Transverse colon (tissue), 4 donors: Measurements from ENCODE around the gene ACAP1.

Source experiments
- EP300 ChIP-seq: sonication (generic); formaldehyde crosslinking; IDR thresholded peaks from one replicate; pipeline ENCODE4 v1.6.1; 2017; ENCODE audit warnings: antibody characterized with exemption, low read depth
- POLR2A ChIP-seq: fragments of 450-650 bp; IDR thresholded peaks from one replicate; pipeline ENCODE4 v1.6.1; 2016; ENCODE audit warnings: antibody characterized with exemption, mild to moderate bottlenecking, moderate library complexity
- POLR2AphosphoS5 ChIP-seq, 3 donors: sonication (generic); formaldehyde crosslinking; IDR thresholded peaks; one replicate each; pipeline ENCODE4 v1.6.1; 2016; ENCODE audit warnings: antibody characterized with exemption in 3 of 3
- TF ChIP-seq, protein P1 (sequence below), 5 experiments: fragments of 200-600 bp in 3 of 5; fragments of 450-650 bp in 2 of 5; sonication (generic) in 3 of 5; IDR thresholded peaks; 1 replicate in 2 of 5; 2 replicates in 3 of 5; pipeline ENCODE4 v1.5.1; 2016 to 2017; ENCODE audit warnings: antibody characterized with exemption in 5 of 5, inconsistent platforms in 3 of 5, mild to moderate bottlenecking in 2 of 5, moderate library complexity in 1 of 5

DNA sequence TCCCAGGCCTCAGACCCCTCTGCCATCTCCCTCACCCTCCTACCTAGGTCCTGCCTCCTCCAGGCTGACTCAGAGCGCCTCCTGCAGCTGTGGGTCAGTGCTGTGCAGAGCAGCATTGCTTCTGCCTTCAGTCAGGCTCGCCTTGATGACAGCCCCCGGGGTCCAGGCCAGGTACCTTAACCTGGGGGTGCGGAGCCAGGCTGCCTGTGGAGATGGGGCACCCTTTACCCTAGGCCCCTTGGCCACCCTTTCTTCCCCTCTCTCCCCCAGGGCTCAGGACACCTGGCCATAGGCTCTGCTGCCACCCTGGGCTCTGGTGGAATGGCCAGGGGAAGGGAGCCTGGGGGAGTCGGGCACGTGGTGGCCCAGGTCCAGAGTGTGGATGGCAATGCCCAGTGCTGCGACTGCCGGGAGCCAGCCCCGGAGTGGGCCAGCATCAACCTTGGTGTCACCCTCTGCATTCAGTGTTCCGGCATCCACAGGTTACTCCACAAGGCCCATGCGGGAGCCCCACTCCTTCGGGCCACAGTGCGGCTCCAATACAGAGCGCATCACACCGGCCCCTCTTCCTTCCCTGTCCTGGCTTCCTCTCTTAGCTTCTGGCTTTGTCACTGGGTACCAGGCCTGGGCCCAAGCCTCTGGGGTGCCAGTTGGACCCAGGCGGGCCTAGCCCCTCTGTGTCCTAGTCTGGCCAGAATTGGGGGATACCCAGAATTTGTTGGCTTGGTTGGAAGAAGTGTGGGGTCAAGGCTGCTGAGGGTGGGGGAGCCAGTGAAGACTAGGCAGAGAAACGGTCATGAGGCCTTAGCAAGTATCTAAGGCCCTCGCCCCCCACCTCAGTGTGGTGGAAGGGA, 10.7 kb downstream of the ACAP1 start:
- TF ChIP-seq, protein P1, sequence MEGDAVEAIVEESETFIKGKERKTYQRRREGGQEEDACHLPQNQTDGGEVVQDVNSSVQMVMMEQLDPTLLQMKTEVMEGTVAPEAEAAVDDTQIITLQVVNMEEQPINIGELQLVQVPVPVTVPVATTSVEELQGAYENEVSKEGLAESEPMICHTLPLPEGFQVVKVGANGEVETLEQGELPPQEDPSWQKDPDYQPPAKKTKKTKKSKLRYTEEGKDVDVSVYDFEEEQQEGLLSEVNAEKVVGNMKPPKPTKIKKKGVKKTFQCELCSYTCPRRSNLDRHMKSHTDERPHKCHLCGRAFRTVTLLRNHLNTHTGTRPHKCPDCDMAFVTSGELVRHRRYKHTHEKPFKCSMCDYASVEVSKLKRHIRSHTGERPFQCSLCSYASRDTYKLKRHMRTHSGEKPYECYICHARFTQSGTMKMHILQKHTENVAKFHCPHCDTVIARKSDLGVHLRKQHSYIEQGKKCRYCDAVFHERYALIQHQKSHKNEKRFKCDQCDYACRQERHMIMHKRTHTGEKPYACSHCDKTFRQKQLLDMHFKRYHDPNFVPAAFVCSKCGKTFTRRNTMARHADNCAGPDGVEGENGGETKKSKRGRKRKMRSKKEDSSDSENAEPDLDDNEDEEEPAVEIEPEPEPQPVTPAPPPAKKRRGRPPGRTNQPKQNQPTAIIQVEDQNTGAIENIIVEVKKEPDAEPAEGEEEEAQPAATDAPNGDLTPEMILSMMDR (IDR thresholded peaks at IDR 0.05): no peak
- TF ChIP-seq POLR2AphosphoS5 (IDR thresholded peaks at IDR 0.05) (no peak), POLR2A (peak; percentile 4), EP300 (no peak)
